ENCODE results near the gene NR2F1-AS1.

DNA sequence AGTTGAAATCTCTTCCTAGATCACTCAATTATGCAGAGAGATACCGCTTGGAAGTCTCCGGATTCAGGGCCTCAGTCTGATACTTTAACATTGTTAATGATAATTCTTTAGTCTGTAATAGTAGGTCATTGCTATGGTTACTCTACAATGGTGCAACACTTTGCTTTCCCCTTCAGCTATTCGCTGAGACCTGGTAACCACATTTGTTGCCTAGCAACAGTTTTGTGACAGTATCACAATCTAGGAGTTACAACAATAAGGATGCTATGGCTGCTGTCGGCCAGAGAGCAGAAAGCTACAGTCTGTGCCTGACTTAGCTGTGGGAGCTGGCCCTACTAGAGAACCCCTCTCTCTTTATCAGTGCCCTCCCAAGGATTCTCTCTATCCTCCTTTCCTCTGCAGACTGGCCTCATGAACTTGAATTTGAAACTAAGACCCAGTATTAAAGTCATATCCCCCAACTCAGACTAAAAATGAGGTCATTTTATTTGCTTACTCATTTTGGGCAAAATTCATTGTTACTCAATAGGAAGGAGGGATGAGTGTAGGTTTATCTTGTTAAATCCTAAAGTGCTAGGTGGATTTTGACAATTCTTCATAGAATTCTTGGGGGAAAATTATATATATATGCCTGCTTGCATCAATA is 41.3 kb upstream of the NR2F1-AS1 start:
- TF ChIP-seq POLR2A (IDR thresholded peaks at IDR 0.05; ENCODE audit: low read depth, low read length) (no peak), RAD21 (IDR thresholded peaks at IDR 0.05; ENCODE audit: low read length) (no peak), SMC3 (IDR thresholded peaks at IDR 0.05; ENCODE audit: low read depth, low read length) (no peak), CHD1 (IDR thresholded peaks at IDR 0.05; ENCODE audit: low read depth, low read length) (no peak), MAZ (IDR thresholded peaks at IDR 0.05; ENCODE audit: borderline replicate concordance, low read depth, low read length) (no peak), RFX5 (IDR thresholded peaks at IDR 0.05; ENCODE audit: low read depth, low read length) (no peak), FOS (IDR thresholded peaks at IDR 0.05; ENCODE audit: low read depth, low read length) (no peak), RCOR1 (IDR thresholded peaks at IDR 0.05; ENCODE audit: insufficient replicate concordance, low read length) (no peak)
- TF ChIP-seq, protein P1, sequence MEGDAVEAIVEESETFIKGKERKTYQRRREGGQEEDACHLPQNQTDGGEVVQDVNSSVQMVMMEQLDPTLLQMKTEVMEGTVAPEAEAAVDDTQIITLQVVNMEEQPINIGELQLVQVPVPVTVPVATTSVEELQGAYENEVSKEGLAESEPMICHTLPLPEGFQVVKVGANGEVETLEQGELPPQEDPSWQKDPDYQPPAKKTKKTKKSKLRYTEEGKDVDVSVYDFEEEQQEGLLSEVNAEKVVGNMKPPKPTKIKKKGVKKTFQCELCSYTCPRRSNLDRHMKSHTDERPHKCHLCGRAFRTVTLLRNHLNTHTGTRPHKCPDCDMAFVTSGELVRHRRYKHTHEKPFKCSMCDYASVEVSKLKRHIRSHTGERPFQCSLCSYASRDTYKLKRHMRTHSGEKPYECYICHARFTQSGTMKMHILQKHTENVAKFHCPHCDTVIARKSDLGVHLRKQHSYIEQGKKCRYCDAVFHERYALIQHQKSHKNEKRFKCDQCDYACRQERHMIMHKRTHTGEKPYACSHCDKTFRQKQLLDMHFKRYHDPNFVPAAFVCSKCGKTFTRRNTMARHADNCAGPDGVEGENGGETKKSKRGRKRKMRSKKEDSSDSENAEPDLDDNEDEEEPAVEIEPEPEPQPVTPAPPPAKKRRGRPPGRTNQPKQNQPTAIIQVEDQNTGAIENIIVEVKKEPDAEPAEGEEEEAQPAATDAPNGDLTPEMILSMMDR (conservative IDR thresholded peaks at IDR 0.05; ENCODE audit: low read depth, low read length): no peak
- TF ChIP-seq, protein P2, sequence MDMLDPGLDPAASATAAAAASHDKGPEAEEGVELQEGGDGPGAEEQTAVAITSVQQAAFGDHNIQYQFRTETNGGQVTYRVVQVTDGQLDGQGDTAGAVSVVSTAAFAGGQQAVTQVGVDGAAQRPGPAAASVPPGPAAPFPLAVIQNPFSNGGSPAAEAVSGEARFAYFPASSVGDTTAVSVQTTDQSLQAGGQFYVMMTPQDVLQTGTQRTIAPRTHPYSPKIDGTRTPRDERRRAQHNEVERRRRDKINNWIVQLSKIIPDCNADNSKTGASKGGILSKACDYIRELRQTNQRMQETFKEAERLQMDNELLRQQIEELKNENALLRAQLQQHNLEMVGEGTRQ (IDR thresholded peaks at IDR 0.05; ENCODE audit: low read depth, low read length): no peak

All from IMR-90 (cell line).